GM18858 (cell line): ENCODE results near the gene JMJD1C.
A peak's percentile ranks its signal among the peaks of the same experiment; 100 is the strongest.
"Not testable (repeated sequence)": the region's sequence is repeated elsewhere in the genome, so short reads cannot be mapped to it uniquely, and the experiment has no call there.

Experiments used
- ATAC-seq: cut with Tn5 transposase; IDR thresholded peaks from one replicate; pipeline ENCODE4 v1.9.1; 2021; ENCODE audit not compliant: unreplicated experiment

The JMJD1C gene

GRCh38 chr10:63262430-63263073 lies 203.2 kb downstream of the JMJD1C start:
- no peak for ATAC-seq

DNA sequence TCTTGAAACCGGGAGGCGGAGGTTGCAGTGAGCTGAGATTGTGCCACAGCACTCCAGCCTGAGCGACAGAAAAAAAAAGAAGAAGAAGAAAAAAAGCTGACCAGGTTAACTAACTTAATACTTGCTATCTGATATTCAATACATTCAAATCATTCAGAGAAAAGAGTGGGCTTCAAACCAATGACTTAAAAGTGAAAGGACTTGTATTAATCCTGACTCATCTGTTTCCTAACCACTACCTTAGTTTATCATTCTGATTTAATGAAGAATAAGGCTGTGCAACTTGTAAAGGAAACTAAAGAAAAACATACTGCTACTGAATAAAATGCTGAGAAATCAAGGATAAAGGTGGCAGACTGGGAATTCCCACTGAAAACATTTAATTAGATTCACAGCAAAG lies 204.3 kb downstream of the JMJD1C start:
- ATAC-seq: peak; percentile 33

DNA sequence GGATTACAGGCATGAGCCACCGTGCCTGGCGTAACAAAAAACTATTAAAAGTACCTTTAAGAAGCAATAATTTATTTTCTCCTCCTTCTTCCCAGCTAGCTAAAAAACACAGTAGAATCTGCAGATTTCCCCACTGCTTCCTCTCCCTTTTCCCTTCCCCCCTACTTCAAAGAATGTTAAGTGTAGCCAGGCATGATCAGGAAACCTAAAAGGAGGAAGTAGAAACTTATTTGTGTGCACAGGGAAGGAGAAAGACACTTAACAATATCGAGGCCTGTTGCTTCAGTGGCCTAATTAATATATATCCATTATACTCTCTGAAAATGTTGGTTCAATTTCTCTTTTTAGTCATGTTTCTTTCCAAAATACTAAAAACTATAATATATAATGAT lies 204.9 kb downstream of the JMJD1C start:
- no peak for ATAC-seq

DNA sequence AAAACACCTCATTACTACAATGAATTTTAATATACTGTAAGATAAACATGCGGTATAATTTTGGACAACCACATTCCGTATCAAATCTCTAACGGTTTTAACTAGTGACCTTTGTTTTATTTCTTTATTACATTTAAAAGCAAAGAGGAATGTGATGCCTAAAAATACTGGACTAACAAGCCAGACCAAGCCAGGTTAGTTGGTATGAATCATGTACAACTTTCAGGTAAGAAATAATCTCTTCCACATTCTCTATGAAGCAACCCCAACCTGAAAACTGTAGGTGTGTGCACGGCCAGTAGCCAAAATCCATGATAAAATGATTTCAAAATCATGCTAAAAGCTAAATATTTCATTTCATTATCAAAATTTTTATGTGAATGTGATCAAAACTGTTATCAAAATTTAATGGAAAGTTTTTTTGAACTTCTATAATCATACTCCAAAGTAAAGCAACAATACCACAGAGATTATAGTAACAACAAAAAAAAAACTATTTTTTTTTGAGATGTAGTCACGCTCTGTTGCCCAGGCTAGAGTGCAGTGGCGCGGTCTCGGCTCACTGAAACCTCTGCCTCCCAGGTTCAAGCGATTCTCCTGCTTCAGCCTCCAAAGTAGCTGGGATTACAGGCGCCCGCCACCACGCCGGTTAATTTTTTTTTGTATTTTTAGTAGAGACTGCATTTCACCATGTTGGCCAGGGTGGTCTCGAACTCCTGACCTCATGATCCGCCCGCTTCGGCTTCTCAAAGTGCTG lies 205.5 kb downstream of the JMJD1C start:
- ATAC-seq: no peak

DNA sequence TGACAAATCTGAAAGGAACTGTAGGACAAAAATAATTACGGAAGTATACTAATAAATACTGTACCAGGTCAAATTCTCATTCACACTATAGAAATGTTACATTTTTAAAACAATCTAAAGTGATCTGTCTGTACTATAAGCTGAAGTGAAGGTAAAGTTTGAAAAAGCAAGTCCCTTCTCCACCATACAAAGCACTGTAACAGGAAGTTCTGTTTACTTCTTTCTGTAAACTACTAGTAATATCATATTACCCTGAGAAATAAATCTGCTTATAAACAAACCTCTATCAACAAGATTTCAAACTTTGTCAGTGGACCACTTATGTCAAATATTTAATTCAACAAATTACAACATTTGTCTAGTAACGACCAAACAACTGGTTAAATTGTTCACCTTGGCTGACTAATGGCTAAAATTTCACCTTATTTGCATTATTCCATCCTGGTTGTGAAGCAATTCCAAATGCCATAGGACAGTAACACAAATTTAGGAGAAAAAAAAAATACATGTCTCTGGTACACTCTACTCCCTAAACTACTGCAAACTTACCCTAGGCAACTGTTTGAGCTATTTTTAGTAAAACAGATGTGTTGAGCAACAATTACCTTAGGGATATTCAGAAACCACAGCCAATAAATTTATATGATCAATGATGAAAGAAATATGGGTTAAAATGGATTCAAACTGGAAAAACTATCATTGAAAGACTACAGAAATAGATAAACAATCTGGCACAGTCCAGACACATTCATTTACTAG lies 206.7 kb downstream of the JMJD1C start:
- ATAC-seq: no peak

GRCh38 chr10:63257778-63258177 lies 208.0 kb downstream of the JMJD1C start:
- no peak for ATAC-seq

- no peak for ATAC-seq
Measured at GRCh38 chr10:63256009-63256773, 209.6 kb downstream of the JMJD1C start.

- no peak for ATAC-seq
Measured at GRCh38 chr10:63255316-63255715, 210.5 kb downstream of the JMJD1C start.

- no peak for ATAC-seq
Measured at GRCh38 chr10:63253040-63253439, 212.7 kb downstream of the JMJD1C start.

- no peak for ATAC-seq
Measured at GRCh38 chr10:63252095-63252762, 213.5 kb downstream of the JMJD1C start.

- no peak for ATAC-seq
Measured at GRCh38 chr10:63250032-63250431, 215.7 kb downstream of the JMJD1C start.

DNA sequence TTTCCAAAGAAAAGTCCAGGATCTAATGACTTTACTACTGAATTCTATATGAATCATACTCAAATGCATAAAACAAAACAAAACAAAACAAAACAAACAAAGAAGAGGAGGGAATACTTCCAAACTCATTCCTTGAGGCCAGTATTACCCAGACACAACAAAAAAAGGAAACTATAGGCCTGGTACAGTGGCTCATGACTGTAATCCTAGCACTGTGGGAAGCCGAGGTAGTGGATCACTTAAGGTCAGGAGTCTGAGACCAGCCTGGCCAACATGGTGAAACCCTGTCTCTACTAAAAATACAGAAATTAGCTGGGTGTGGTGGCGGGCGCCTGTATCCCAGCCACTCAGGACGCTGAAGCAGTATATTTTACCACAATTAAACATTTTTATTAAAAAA lies 218.0 kb downstream of the JMJD1C start:
- ATAC-seq: no peak

GRCh38 chr10:63246356-63246755 lies 219.4 kb downstream of the JMJD1C start:
- ATAC-seq: no peak

- no peak for ATAC-seq
Measured at GRCh38 chr10:63241841-63242281, 223.9 kb downstream of the JMJD1C start.

DNA sequence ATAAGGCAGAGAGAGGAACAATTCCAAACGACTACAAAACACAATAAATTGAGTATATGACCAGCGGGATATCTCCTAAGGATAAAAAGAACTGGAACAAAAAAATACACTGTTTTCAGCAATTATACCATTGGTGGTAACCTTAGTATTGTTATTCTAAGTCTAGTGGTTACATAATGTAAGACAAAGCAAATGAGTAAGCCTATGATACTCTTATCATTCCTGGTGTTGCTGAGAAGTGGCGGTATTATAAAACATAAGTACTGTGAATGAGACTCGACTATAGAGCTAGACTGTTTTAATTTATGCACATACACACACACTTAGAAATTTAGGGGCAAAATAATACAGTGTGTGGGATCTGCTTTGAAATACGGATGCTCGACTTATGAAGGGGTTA lies 225.0 kb downstream of the JMJD1C start:
- ATAC-seq: no peak

DNA sequence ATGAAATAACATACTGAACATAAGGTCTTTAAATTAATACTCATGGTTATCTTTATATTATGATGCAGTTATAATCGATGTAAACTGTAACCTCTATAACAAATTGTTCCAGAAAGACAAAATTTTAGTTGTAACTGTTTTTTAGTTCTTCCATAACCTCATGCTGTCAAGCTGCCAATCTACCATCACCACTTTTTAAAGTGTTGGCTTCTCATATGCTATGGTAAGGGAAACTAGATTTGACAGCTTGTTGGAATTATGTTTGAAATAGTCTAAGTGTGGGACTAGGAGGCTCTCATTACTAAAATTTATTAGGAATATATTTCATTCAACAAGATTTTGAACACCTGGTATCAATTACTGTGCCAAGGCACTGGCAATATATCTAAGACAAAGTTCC lies 227.3 kb downstream of the JMJD1C start:
- no peak for ATAC-seq

DNA sequence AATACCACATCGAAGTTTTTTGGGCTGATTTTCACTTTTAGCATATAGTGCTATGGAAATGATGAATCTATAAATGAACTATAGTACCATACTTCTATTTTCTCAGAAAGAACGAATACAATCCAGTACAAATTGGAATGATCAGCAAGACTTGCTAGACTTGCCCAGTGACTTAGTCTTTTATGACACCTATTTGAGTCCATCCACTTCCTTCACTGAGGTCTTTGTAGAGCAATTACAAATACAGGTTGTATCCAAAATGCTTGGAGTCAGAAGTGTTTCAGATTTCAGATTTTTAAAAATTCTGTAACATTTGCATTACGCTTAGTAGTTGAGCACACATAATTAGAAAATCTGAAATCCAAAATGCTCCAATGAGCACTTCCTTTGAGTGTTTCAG lies 228.4 kb downstream of the JMJD1C start:
- no peak for ATAC-seq

GRCh38 chr10:63236113-63236935 lies 229.5 kb downstream of the JMJD1C start:
- peak; percentile 91 for ATAC-seq

GRCh38 chr10:63235136-63235535 lies 230.6 kb downstream of the JMJD1C start:
- ATAC-seq: not testable (repeated sequence)

DNA sequence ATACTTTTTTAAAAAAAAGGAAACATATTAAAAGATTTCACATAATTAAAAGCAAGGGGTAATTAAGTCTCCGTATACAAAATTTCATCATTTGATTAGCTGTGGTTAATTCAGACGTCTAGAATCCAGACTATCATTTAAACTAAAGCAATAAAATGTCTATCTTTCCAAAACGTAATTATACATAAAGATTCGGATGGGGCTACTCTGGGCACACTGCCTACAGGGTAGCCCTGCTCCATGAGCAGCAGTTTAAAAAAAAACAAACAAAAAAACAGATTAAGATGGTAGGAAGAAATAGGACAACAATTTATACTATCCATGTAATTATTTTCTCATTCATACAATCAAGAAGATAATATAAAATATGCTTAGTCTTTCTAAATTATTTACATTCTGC lies 236.6 kb downstream of the JMJD1C start:
- ATAC-seq: no peak
